NB4 (cell line): Measurements from ENCODE around the gene DOCK2.

ENCODE experiments used
- MYC ChIP-seq: IDR thresholded peaks from 2 replicates; pipeline ENCODE4 v1.6.1; 2011; ENCODE audit warnings: low read depth, low read length
- POLR2A ChIP-seq: IDR thresholded peaks from 2 replicates; pipeline ENCODE4 v1.6.1; 2011; ENCODE audit warnings: mild to moderate bottlenecking; ENCODE audit not compliant: insufficient read length; ENCODE audit errors: extremely low read depth
- TF ChIP-seq, protein P1 (sequence below): IDR thresholded peaks from one replicate; pipeline ENCODE4 v1.5.1; 2012; ENCODE audit warnings: low read depth, low read length
- TF ChIP-seq, protein P2 (sequence below): IDR thresholded peaks from 2 replicates; pipeline ENCODE4 v1.6.1; 2011; ENCODE audit warnings: low read depth, low read length

DNA sequence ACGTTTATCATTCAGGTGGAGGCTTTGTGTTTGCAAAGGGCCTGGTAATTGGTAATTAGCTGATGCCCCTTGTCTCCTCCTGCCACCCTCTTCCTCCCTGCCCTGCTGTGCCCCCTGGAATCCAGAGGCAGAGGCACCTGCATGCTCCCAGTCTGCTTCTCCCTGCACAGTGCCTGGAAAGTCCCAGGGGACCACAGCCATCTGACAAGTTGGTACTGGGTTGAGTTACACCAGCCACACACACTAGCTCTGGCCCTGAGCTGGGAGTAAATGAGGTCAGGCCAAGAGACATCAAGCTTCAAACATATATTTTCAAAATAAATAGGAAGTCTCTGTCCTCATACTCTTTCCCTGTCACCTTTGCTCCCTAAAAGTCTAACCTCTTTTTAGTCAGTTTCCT, 286.9 kb downstream of the DOCK2 start:
- TF ChIP-seq POLR2A, result no peak
- TF ChIP-seq, protein P1, sequence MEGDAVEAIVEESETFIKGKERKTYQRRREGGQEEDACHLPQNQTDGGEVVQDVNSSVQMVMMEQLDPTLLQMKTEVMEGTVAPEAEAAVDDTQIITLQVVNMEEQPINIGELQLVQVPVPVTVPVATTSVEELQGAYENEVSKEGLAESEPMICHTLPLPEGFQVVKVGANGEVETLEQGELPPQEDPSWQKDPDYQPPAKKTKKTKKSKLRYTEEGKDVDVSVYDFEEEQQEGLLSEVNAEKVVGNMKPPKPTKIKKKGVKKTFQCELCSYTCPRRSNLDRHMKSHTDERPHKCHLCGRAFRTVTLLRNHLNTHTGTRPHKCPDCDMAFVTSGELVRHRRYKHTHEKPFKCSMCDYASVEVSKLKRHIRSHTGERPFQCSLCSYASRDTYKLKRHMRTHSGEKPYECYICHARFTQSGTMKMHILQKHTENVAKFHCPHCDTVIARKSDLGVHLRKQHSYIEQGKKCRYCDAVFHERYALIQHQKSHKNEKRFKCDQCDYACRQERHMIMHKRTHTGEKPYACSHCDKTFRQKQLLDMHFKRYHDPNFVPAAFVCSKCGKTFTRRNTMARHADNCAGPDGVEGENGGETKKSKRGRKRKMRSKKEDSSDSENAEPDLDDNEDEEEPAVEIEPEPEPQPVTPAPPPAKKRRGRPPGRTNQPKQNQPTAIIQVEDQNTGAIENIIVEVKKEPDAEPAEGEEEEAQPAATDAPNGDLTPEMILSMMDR, result no peak
- TF ChIP-seq, protein P2, sequence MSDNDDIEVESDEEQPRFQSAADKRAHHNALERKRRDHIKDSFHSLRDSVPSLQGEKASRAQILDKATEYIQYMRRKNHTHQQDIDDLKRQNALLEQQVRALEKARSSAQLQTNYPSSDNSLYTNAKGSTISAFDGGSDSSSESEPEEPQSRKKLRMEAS, result no peak
- no peak for TF ChIP-seq MYC
